Activated CD8-positive, alpha-beta T cell treated with anti-CD3 and anti-CD28 coated beads for 36 hours (primary cell): ENCODE data around the gene MAP2K4. TPM values are rescaled to one million over a fixed set of nuclear protein-coding genes. Genes with fewer than 3 reads are reported as not detected.

Source experiments
- ATAC-seq: fragments of 200-7000 bp; cut with Tn5 transposase; one replicate; pipeline ENCODE4 v1.10.0; 2021; ENCODE audit warnings: mild to moderate bottlenecking, moderate library complexity
- CTCF ChIA-PET: fragments of 350-600 bp; sonication (Branson Sonifier 250); formaldehyde crosslinking; loops from one replicate; lab custom pipeline; 2021; ENCODE audit warnings: antibody characterized with exemption; lab: Charles Lee
- POLR2A ChIA-PET: fragments of 350-600 bp; sonication (Branson Sonifier 250); formaldehyde crosslinking; loops from one replicate; lab custom pipeline; 2021; ENCODE audit warnings: antibody characterized with exemption; lab: Charles Lee
- DNase-seq: peaks from one replicate; pipeline ENCODE4 v3.0.0-alpha.2; 2020
- H3K27ac Mint-ChIP-seq: one replicate; pipeline ENCODE4 v1.8.0; 2021; ENCODE audit warnings: mild to moderate bottlenecking, mixed read lengths
- H3K27me3 Mint-ChIP-seq: one replicate; pipeline ENCODE4 v1.8.0; 2021; ENCODE audit warnings: mixed read lengths
- H3K36me3 Mint-ChIP-seq: one replicate; pipeline ENCODE4 v1.8.0; 2021; ENCODE audit warnings: low read depth, mixed read lengths
- H3K4me1 Mint-ChIP-seq: one replicate; pipeline ENCODE4 v1.8.0; 2021; ENCODE audit warnings: low read depth, mixed read lengths
- H3K4me3 Mint-ChIP-seq: one replicate; pipeline ENCODE4 v1.8.0; 2021; ENCODE audit warnings: mild to moderate bottlenecking, moderate library complexity, mixed read lengths
- H3K9me3 Mint-ChIP-seq: one replicate; pipeline ENCODE4 v1.8.0; 2021; ENCODE audit warnings: mixed read lengths
- intact Hi-C: fragments of 100-400 bp; cut with micrococcal nuclease; formaldehyde crosslinking; loops from one replicate; pipeline ENCODE4 v1.10.0; 2022
- total RNA-seq, 2 experiments: library from RNA; stranded (reverse); gene quantifications; one replicate each; pipeline ENCODE4 v1.2.3, GENCODE V29; 2021
- TF ChIP-seq, protein P1 (sequence below): fragments of 200-600 bp; IDR thresholded peaks from one replicate; pipeline ENCODE4 v1.8.0; 2022; ENCODE audit warnings: antibody characterized with exemption, mild to moderate bottlenecking

The MAP2K4 gene
- total RNA-seq, 2 experiments from 2014 or later = 45.6 to 49.0 TPM

DNA sequence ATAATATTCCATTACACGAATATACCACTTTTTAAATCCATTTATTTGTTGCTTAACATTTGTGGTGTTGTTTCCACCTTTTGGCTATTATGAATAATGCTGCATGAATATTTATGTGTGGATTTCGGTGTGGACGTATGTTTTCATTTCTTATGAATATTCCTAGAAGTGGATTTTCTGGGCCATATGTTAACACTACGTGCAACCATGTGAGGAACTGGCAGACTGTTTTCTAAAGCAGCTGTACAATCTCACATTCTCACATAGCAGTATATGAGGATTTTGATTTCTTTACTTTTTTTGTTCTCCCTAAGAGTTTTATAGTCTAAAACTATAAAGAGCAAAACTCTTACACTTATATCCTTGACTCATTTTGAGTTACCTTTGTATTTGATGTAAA lies 143.4 kb downstream of the MAP2K4 start:
- ATAC-seq = no peak
- POLR2A ChIA-PET = no interaction called here
- H3K4me3 Mint-ChIP-seq = no peak overlapping the region
- TF ChIP-seq, protein P1, sequence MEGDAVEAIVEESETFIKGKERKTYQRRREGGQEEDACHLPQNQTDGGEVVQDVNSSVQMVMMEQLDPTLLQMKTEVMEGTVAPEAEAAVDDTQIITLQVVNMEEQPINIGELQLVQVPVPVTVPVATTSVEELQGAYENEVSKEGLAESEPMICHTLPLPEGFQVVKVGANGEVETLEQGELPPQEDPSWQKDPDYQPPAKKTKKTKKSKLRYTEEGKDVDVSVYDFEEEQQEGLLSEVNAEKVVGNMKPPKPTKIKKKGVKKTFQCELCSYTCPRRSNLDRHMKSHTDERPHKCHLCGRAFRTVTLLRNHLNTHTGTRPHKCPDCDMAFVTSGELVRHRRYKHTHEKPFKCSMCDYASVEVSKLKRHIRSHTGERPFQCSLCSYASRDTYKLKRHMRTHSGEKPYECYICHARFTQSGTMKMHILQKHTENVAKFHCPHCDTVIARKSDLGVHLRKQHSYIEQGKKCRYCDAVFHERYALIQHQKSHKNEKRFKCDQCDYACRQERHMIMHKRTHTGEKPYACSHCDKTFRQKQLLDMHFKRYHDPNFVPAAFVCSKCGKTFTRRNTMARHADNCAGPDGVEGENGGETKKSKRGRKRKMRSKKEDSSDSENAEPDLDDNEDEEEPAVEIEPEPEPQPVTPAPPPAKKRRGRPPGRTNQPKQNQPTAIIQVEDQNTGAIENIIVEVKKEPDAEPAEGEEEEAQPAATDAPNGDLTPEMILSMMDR = no peak
- peaks cover 8% of the 10 kb centered on the region for H3K9me3 Mint-ChIP-seq
- H3K27ac Mint-ChIP-seq = no peak overlapping the region
- DNase-seq = no peak
- no peaks in the 10 kb centered on the region for H3K4me1 Mint-ChIP-seq
- CTCF ChIA-PET = no interaction called here
- intact Hi-C loops = no loop called here
- peaks cover 6% of the 10 kb centered on the region for H3K27me3 Mint-ChIP-seq
- peaks cover 2% of the 10 kb centered on the region for H3K36me3 Mint-ChIP-seq

DNA sequence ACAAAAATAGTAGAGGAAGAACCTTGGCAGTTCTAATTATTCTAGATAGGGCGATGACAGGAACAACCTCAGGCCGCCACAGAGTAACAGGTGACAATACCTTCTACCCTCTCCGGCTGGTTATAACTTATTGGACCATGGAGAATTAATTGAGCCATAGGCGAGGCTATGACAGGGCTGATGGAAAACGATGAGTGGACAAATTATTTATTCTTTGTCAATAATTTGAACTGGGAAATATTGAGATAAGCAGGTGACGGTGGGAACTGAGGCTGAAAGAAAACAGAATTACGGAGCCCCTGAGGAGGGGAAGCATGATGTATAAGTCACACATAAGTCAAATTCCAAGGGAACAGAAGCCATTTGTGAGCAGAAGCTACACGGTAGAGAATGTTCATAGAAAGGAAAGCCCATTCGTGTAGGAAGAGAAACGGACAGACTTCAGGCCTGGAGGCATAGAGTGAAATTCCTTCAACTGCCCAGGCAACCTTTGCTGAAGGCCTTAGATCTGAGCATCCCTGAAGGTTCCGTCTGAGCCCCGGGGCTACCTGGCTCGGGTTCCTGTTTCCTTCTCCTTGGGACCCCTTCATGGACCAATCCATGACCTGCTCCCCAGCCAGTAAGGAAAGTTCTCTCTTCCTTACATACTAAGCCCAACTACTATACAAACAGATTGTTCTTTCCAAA lies 158.1 kb downstream of the MAP2K4 start:
- TF ChIP-seq, protein P1 = no peak
- Mint-ChIP-seq H3K36me3 (no peaks in the 10 kb centered on the region), H3K4me1 (no peaks in the 10 kb centered on the region), H3K4me3 (no peak overlapping the region), H3K27me3 (no peaks in the 10 kb centered on the region), H3K27ac (no peak overlapping the region), H3K9me3 (no peaks in the 10 kb centered on the region)
- intact Hi-C loops = no loop called here
- CTCF ChIA-PET = no interaction called here
- DNase-seq (no peak), ATAC-seq (no peak)
- POLR2A ChIA-PET = no interaction called here

DNA sequence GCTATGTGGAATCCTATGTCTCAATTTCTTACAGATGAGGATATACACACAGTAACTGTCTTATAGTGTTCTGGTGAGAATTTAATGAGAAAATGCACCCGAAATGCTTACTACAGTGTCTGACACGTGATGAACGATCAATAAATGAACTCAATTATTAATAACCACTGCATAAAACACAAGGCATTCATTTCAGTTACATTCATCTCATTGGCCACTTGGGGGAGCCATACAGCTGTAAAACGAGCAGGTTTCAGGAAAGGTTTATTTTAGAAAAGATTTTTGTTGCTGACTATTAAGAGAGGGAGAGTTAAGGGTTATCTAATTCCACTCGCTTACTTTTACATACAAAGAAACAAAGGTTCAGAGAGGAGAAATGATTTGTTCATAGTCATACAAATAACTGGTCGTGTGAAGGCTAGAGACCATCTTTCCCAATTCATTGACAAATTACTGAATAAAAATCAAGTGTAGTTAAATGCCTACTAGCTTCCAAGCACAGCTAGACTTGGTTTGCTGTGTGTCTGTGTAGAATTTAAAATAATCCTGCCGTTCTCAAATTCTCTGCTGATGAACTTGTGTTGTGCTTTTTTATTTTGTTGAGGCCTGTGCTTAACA lies 160.1 kb downstream of the MAP2K4 start:
- H3K4me3 Mint-ChIP-seq = no peak overlapping the region
- H3K9me3 Mint-ChIP-seq = no peaks in the 10 kb centered on the region
- ChIA-PET POLR2A (no interaction called here), CTCF (interaction anchor here (1.2 to 1.3 kb wide), 2 partner anchors 17 to 31 kb away, joined by 3 to 7 read pairs; no protein-coding TSS in a partner anchor)
- intact Hi-C loops = loop anchor here (10.0 kb wide), 1 partner anchor 784 kb away; no protein-coding TSS in a partner anchor
- no peak overlapping the region for H3K27ac Mint-ChIP-seq
- H3K4me1 Mint-ChIP-seq = no peaks in the 10 kb centered on the region
- no peaks in the 10 kb centered on the region for H3K27me3 Mint-ChIP-seq
- TF ChIP-seq, protein P1 = peak; percentile 76
- DNase-seq = peak; percentile 47
- H3K36me3 Mint-ChIP-seq = no peaks in the 10 kb centered on the region
- no peak for ATAC-seq

DNA sequence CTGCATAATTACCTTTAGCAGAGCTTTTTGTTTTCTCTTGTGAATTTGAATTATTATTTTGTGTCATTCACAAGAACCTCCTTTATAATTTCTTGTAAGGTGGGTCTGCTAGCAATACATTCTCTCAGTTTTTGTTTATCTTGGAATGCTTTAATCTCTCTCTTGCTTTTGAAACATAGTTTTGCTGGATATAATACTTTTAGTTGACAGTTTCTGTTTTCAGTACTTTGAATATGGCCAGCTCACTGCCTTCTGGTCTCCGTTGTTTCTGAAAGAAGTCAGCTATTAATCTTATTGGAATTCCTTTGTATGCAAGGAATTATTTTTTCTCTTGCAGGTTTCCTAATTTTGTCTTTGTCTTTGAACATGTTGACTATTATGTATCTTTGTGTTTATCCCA lies 167.0 kb downstream of the MAP2K4 start:
- ATAC-seq (no peak), DNase-seq (no peak)
- H3K27me3 Mint-ChIP-seq = no peaks in the 10 kb centered on the region
- H3K9me3 Mint-ChIP-seq = peaks cover 13% of the 10 kb centered on the region
- no peak overlapping the region for H3K27ac Mint-ChIP-seq
- no peaks in the 10 kb centered on the region for H3K4me1 Mint-ChIP-seq
- ChIA-PET POLR2A (interaction anchor here (0.7 kb wide), 1 partner anchor 873 kb away, joined by 3 read pairs; no protein-coding TSS in a partner anchor), CTCF (no interaction called here)
- TF ChIP-seq, protein P1 = no peak
- H3K4me3 Mint-ChIP-seq = no peak overlapping the region
- intact Hi-C loops = loop anchor here (10.0 kb wide), 1 partner anchor 777 kb away; no protein-coding TSS in a partner anchor
- H3K36me3 Mint-ChIP-seq = no peaks in the 10 kb centered on the region

DNA sequence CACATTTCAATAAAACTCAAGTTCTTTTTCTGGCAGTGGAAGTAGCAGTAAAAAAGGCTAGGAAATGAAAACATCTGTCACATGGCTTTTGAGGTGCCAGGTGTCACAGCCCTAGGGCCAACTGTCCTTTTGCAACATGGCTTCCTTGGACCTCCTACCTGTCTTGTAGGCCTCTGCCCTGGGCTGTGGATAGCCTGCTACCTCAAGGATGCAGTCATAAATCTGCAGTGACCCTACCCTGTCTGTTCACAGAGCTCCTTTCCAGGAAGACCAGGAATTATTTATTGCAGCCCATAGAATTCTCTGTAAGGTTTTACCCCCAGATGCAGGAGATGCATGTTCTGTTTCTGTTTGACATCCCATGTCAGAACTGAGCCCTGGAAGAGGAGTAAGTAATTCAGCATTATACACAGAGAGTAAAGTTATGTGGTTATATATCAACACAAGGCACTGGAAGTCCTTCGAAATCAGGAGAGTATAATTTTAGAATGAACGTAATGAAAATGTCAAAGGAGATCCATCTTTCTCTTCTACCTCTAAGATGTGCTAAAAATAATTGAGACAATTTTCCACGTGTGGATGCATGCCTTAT lies 172.6 kb downstream of the MAP2K4 start:
- CTCF ChIA-PET = no interaction called here
- Mint-ChIP-seq H3K4me1 (no peaks in the 10 kb centered on the region), H3K4me3 (no peak overlapping the region), H3K36me3 (no peaks in the 10 kb centered on the region), H3K27ac (no peak overlapping the region), H3K9me3 (peaks cover 8% of the 10 kb centered on the region), H3K27me3 (peaks cover 2% of the 10 kb centered on the region)
- ATAC-seq = no peak
- intact Hi-C loops = no loop called here
- POLR2A ChIA-PET = no interaction called here
- TF ChIP-seq, protein P1 = no peak
- no peak for DNase-seq
